Heart left ventricle (tissue), 16 donors: Measurements from ENCODE around the gene PARVG. TPM values are rescaled to one million over a fixed set of nuclear protein-coding genes. Genes with fewer than 3 reads are reported as not detected.

Experiments
- ATAC-seq, 4 donors: fragments of 200-7000 bp; cut with Tn5 transposase; one replicate each; pipeline ENCODE4 v1.9.1; 2020 to 2022; ENCODE audit warnings: moderate library complexity in 4 of 4, mild to moderate bottlenecking in 3 of 4, moderate number of reproducible peaks in 1 of 4
- DNase-seq, 5 donors: peaks; one replicate each; pipeline ENCODE4 v3.0.0-alpha.2; 2020
- H3K27ac ChIP-seq, 12 donors: fragments of 200-600 bp; sonication (generic) in 4 of 12; one replicate each; pipeline versions ENCODE4 v1.5.0 to v1.8.0; 2016 to 2022; ENCODE audit warnings: mild to moderate bottlenecking in 2 of 12
- H3K27me3 ChIP-seq, 9 donors: fragments of 200-600 bp; sonication (generic) in 2 of 9; one replicate each; pipeline versions ENCODE4 v1.5.1 to v1.8.0; 2016 to 2022; ENCODE audit warnings: mild to moderate bottlenecking in 3 of 9
- H3K36me3 ChIP-seq, 9 donors: fragments of 200-600 bp; sonication (generic) in 2 of 9; one replicate each; pipeline versions ENCODE4 v1.5.0 to v1.8.0; 2018 to 2022; ENCODE audit warnings: mild to moderate bottlenecking in 2 of 9
- H3K4me1 ChIP-seq, 12 donors: fragments of 200-600 bp; sonication (generic) in 4 of 12; one replicate each; pipeline versions ENCODE4 v1.5.0 to v1.8.0; 2016 to 2022; ENCODE audit warnings: mild to moderate bottlenecking in 3 of 12
- H3K4me3 ChIP-seq, 12 donors: fragments of 200-600 bp; sonication (generic) in 4 of 12; one replicate each; pipeline versions ENCODE4 v1.5.0 to v1.8.0; 2017 to 2022; ENCODE audit warnings: mild to moderate bottlenecking in 9 of 12, moderate library complexity in 4 of 12
- H3K9me3 ChIP-seq, 12 donors: fragments of 200-600 bp; sonication (generic) in 4 of 12; one replicate each; pipeline versions ENCODE4 v1.5.0 to v1.8.0; 2016 to 2022; ENCODE audit warnings: mild to moderate bottlenecking in 1 of 12
- CTCF ChIP-seq, 12 donors: fragments of 200-600 bp; sonication (generic) in 4 of 12; IDR thresholded peaks; one replicate each; pipeline versions ENCODE4 v1.5.0 to v1.8.0; 2018 to 2022; ENCODE audit warnings: antibody characterized with exemption in 12 of 12, mild to moderate bottlenecking in 5 of 12
- POLR2A ChIP-seq, 2 donors: fragments of 450-650 bp; IDR thresholded peaks; one replicate each; pipeline ENCODE4 v1.6.1; 2017; ENCODE audit warnings: antibody characterized with exemption in 2 of 2, mild to moderate bottlenecking in 2 of 2, moderate library complexity in 2 of 2
- WGBS, 4 donors: extraction: QIAGEN DNeasy Blood & Tissue Kit in 2 of 4; methylation state at CpG; one replicate each; pipeline versions ENCODE4 v1.1.5 to v1.1.7; 2013 to 2018; 5-methylcytosine and 5-hydroxymethylcytosine counted together
- intact Hi-C, 10 donors: fragments of 100-400 bp; cut with DNase I; formaldehyde crosslinking; loops; one replicate each; pipeline versions ENCODE4 v1.11.1 to v1.14.2; 2022
- long read RNA-seq, 3 donors: library from polyadenylated mRNA; unstranded; transcript quantifications; one replicate each; pipeline ENCODE4 v2.0.0, GENCODE V29; 2020 to 2021
- polyA plus RNA-seq, 2 donors: library from polyadenylated mRNA; stranded (reverse); fragments of 200-250 nt; gene quantifications; one replicate each; pipeline ENCODE4 v1.2.3, GENCODE V29; 2013
- total RNA-seq, 9 donors: library from RNA; depleted of rRNA in 2 of 9; stranded (reverse); fragments of >200 nt in 2 of 9; fragmentation: NEBNext Ultra II Directional in 3 of 9; extraction: Animal tissue kit (Norgen Biotek cat#: 25700) in 3 of 9; gene quantifications; one replicate each; pipeline versions ENCODE4 v1.1.0 to v1.2.4, GENCODE V29; 2016 to 2023
- donor health status: ischemic (EF 13 %, LVEDD 7.1; RV severe dilation, severe dysfunction).
- donor health status: healthy with polysubstance abuse.
- donor health status: DM: no; HTN: yes; CAD: no.
- donor health status: DM: no; HTN: no; CAD: no.
- donor health status: ischemic (EF 25% LVEDD 6.9; RV normal size, moderate dysfunction).
- donor health status: ischemic (EF 25% LVEDD 5.7; RV mildly dilated, moderate dysfunction).
- donor health status: healthy.
- donor health status: DM: yes; HTN: yes; CAD: no.
- donor health status: ischemic (EF 35%, LVEDD 5.7; RV mildly dilated, moderate dysfunction).
- donor health status: nonischemic (EF 11% LVEDD 7.7; RV severe dilation, severe dysfunction).
- donor health status: DM: yes; HTN: yes; CAD: no.
- donor health status: PGD.
- donor health status: ischemic (EF 29% LVEDD 5.4; RV normal size, mild dysfunction).
- donor health status: nonischemic (EF 23%, LVEDD 6.1; RV moderate dilation, normal function).

PARVG gene
- total RNA-seq = 10 to 100 TPM in 1 of 9 donors, 1 to 10 TPM in 8; 1.1 to 34.8 (median 2.1) TPM
- 1 to 10 TPM; 2.6 to 3.0 TPM for polyA plus RNA-seq
- long read RNA-seq, donor 1, partial matches to known transcripts = 0 of 1 reads
- long read RNA-seq, donor 1, other reads (novel, unspliced or antisense) = 1 of 1 reads
- long read RNA-seq, donor 2, partial matches to known transcripts = 3 of 4 reads
- long read RNA-seq, donor 2, other reads (novel, unspliced or antisense) = 1 of 4 reads
- long read RNA-seq, donor 3, partial matches to known transcripts = 1 of 3 reads
- long read RNA-seq, donor 3, other reads (novel, unspliced or antisense) = 1 of 3 reads

- peaks cover 0 to 12% (median 0%) of the 10 kb centered on the region in 9 donors for H3K36me3 ChIP-seq
- no peaks in the 10 kb centered on the region for H3K9me3 ChIP-seq
- peaks cover 0 to 19% (median 0%) of the 10 kb centered on the region in 12 donors for H3K4me1 ChIP-seq
- TF ChIP-seq CTCF (IDR thresholded peaks at IDR 0.05) (no peak), POLR2A (IDR thresholded peaks at IDR 0.05) (no peak)
- no peak for ATAC-seq
- H3K27me3 ChIP-seq = peaks cover 0 to 34% (median 12%) of the 10 kb centered on the region in 9 donors
- H3K27ac ChIP-seq = peak within 1 kb of the TSS in 6 of 12 donors; percentile 29 to 93 (median 54)
- WGBS, 4 donors = 63 to 66% (median 65%) methylated on average over 5 of the region's 5 CpGs
- intact Hi-C loops = no loop called here
- peak within 1 kb of the TSS in 11 of 12 donors; percentile 5 to 68 (median 31) for H3K4me3 ChIP-seq
- DNase-seq = no peak
These were observed at the start of gene PARVG for GRCh38 chr22:44180706-44181032. PARVG (plus strand) TSS chr22:44180925; CDS start chr22:44183330, 2,405 bp downstream.

GRCh38 chr22:44131412-44131811 lies 49.3 kb upstream of the PARVG start:
- Histone ChIP-seq H3K4me3 (no peak overlapping the region), H3K4me1 (peaks cover 0 to 48% (median 16%) of the 10 kb centered on the region in 12 donors), H3K27ac (no peak overlapping the region), H3K27me3 (no peaks in the 10 kb centered on the region), H3K9me3 (peaks cover 0 to 12% (median 5%) of the 10 kb centered on the region in 12 donors), H3K36me3 (peaks cover 0 to 52% (median 35%) of the 10 kb centered on the region in 9 donors)
- no peak for TF ChIP-seq POLR2A (IDR thresholded peaks at IDR 0.05)
- TF ChIP-seq CTCF (IDR thresholded peaks at IDR 0.05) = no peak
- DNase-seq = peak in 1 of 5 donors; percentile 36
- intact Hi-C loops = no loop called here
- no peak for ATAC-seq
- WGBS, 4 donors = 93 to 98% (median 97%) methylated on average over 12 of the region's 12 CpGs

- TF ChIP-seq POLR2A (IDR thresholded peaks at IDR 0.05) = no peak
- no peak for TF ChIP-seq CTCF (IDR thresholded peaks at IDR 0.05)
- ATAC-seq (peak; percentile 24 to 44 (median 34)), DNase-seq (peak in 1 of 5 donors; percentile 29)
- Histone ChIP-seq H3K36me3 (peaks cover 0 to 59% (median 41%) of the 10 kb centered on the region in 9 donors), H3K4me3 (no peak overlapping the region), H3K27me3 (no peaks in the 10 kb centered on the region), H3K9me3 (peaks cover 0 to 12% (median 2%) of the 10 kb centered on the region in 12 donors), H3K4me1 (peaks cover 0 to 48% (median 15%) of the 10 kb centered on the region in 12 donors), H3K27ac (peak overlapping the region in 1 of 12 donors; percentile 4)
- 77 to 85% (median 82%) methylated on average over 13 of the region's 13 CpGs for WGBS, 4 donors
- intact Hi-C loops = no loop called here
These were observed 48.6 kb upstream of the PARVG start for GRCh38 chr22:44131989-44132685.

GRCh38 chr22:44132724-44133123 lies 48.0 kb upstream of the PARVG start:
- no peak for TF ChIP-seq POLR2A (IDR thresholded peaks at IDR 0.05)
- whole genome bisulfite sequencing, 4 donors = 87 to 91% (median 90%) methylated on average over 12 of the region's 12 CpGs
- Histone ChIP-seq H3K27me3 (no peaks in the 10 kb centered on the region), H3K27ac (no peak overlapping the region), H3K4me1 (peaks cover 0 to 42% (median 10%) of the 10 kb centered on the region in 12 donors), H3K4me3 (no peak overlapping the region), H3K9me3 (peaks cover 0 to 17% (median 8%) of the 10 kb centered on the region in 12 donors), H3K36me3 (peaks cover 5 to 65% (median 47%) of the 10 kb centered on the region in 9 donors)
- intact Hi-C loops = no loop called here
- DNase-seq = peak in 1 of 5 donors; percentile 11
- no peak for ATAC-seq
